Mesodermal cell (in vitro differentiated cells): Measurements from ENCODE around the gene HNF1A.

Source experiments
- H3K27ac ChIP-seq: 2 replicates; pipeline ENCODE4 v1.7.0; 2013; ENCODE audit warnings: mild to moderate bottlenecking, low read depth, low read length, moderate library complexity; ENCODE audit not compliant: severe bottlenecking
- H3K36me3 ChIP-seq: 2 replicates; pipeline ENCODE4 v1.7.1; 2013; ENCODE audit warnings: mild to moderate bottlenecking, low read length, moderate library complexity; ENCODE audit not compliant: control insufficient read depth, insufficient read depth
- H3K4me1 ChIP-seq: one replicate; pipeline ENCODE4 v1.7.1; 2013; ENCODE audit warnings: mild to moderate bottlenecking, low read length; ENCODE audit not compliant: insufficient read depth, control insufficient read depth, poor library complexity, severe bottlenecking
- H3K4me3 ChIP-seq: 2 replicates; pipeline ENCODE4 v1.7.0; 2013; ENCODE audit warnings: low read length, control low read depth, mild to moderate bottlenecking; ENCODE audit not compliant: insufficient read depth, poor library complexity, severe bottlenecking; ENCODE audit errors: extremely low read depth
- H3K9me3 ChIP-seq: 2 replicates; pipeline ENCODE4 v1.7.1; 2013; ENCODE audit warnings: mild to moderate bottlenecking, low read length, moderate library complexity; ENCODE audit not compliant: control insufficient read depth
- WGBS, 2 experiments: methylation state at CpG; one replicate each; pipeline ENCODE4 v1.1.5; 2013; ENCODE audit warnings: missing lambda C conversion rate in 2 of 2; ENCODE audit not compliant: insufficient coverage in 2 of 2; 5-methylcytosine and 5-hydroxymethylcytosine counted together

The HNF1A gene

DNA sequence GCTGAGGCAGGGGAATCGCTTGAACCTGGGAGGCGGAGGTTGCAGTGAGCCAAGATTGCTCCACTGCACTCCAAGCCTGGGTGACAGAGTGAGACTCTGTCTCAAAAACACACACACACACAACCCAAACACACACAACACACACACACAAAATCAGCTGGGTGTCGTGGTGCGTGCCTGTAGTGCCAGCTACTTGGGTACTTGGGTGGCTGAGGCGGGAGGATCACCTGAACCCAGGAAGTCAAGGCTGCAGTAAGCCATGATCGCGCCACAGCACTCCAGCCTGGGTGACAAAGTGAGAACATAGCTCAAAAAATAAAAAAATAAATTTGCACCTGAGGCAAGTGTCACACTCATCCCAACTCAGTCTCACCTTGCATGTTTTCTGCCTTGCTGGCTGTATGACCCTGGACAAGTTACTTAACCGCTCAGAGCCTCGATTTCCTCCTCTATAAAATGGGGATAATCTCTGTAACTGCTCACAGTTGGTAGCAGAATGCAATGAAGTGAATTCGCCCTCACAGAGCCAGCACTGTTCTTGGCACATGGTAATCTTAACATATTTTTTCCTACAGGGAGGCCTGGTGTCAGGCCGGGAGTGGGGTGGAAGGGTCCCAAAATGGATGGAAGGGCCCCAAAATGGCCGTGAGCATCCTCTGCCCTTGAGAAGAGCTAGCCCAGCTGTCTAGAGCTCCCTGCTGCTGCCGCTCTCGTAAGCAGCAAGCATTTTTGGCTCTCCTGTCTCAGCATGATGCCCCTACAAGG is 630 bp upstream of the HNF1A start:
- Histone ChIP-seq H3K27ac (no peak overlapping the region), H3K4me3 (no peak overlapping the region), H3K36me3 (no peaks in the 10 kb centered on the region), H3K4me1 (no peaks in the 10 kb centered on the region), H3K9me3 (no peaks in the 10 kb centered on the region)
- 87 to 91% methylated on average over 11 to 12 of the region's 14 CpGs for WGBS, 2 experiments

DNA sequence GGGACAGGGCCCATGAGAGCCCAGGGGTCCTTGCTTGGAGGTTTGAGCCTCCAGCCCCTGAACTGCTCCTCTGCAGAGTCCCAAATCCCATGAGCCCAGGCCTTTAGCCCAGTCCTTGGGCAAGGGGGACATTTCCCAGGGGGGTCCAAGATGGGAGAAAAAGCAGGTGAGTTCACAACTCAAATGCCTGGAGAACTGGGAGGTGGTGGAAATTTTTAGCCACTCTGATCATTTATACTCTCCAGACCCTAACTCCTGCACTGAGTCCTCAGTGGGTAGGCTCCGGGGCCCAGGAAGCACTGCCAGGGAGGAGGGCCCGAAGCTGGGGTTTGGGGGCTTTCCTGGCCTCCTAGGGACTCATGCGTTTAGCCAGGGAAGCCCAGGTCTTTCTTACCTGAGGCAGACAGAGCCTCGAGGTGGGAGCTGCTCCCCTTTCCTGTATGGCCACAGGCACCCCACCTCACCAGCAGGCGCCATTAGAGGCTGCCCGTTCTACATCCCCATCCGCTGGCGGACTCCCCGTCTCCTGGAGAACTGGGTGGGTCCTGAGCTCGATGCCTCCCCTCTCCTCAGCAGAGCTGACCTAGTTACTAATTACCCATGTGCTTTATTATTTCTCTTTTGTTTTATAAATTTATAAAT is 998 bp downstream of the HNF1A start:
- Histone ChIP-seq H3K36me3 (no peaks in the 10 kb centered on the region), H3K4me1 (peaks cover 3% of the 10 kb centered on the region), H3K27ac (no peak overlapping the region), H3K4me3 (no peak overlapping the region), H3K9me3 (no peaks in the 10 kb centered on the region)
- 96 to 97% methylated on average over 3 to 6 of the region's 10 CpGs for WGBS, 2 experiments

DNA sequence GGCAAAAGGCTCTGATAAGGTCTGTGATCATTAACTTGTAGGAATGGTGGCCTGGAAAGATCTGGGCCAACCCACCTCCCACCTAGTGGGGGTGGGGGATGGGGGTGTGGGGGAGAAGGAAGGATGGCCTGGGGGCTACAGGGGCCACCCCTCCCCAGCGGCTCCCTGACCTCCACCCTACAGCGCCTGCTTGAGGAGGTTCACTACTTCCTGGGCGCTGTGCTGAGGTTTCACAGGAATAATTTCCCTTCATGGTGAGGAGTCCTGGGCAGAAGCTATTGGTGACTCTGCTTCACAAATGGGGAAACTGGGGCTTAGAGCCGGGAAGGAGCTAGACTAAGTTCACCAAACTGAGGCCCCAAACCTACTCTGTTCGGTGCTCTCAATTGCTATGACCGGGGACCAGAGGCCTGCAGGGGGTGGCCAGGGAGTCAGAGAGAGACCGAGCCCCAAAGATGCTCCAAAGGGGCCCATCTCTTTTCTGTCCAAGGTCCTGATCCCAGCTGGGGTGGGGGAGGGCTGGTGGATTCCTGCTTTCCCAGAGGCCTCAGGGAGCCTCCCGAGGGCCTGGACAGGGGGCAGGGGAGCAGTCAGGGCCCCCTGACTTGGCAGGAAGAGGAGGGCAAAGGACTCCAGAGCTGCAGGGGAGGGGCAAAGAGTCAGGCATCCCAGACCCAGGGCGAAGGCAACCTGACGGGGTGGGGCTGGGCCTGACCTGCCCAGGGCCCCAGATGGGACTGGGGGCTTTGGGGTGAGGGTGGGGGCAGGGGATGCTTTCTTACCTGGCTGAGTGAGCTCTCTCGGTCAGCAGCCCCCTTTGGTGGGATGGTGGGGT is 1.7 kb downstream of the HNF1A start:
- no peaks in the 10 kb centered on the region for H3K36me3 ChIP-seq
- no peak overlapping the region for H3K4me3 ChIP-seq
- H3K4me1 ChIP-seq = peaks cover 4% of the 10 kb centered on the region
- H3K9me3 ChIP-seq = no peaks in the 10 kb centered on the region
- H3K27ac ChIP-seq = no peak overlapping the region
- WGBS, 2 experiments = 77 to 88% methylated on average over 5 to 8 of the region's 11 CpGs

DNA sequence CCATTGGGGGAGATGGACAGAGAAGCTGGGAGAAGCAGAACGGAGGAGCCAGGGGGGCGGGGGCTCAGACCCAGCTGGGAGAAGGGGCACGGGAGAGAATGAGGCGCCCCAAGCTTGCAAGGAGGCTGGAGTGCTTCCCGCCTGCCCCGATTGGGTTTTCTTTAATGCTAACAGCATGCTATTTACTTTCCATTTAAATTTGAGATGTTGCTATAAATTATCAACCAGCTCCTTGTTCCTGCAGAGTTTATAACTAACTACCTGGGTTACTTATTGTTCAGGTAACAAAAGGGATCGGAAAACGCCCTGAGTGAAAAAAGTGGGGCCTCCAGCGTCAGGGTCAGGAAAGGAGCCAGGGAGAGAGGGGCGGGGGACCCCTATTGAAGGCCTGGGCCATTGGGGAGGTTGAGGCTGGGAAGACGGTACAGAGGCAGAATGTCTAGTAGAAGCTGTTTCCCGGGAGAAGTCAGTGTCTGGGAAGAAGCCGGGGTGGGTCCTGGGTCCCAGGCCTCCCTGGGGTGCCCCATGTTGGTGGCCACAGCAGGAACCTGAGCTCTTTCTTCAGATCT is 2.5 kb downstream of the HNF1A start:
- WGBS, 2 experiments = 84 to 92% methylated on average over 8 to 9 of the region's 13 CpGs
- Histone ChIP-seq H3K4me1 (peaks cover 4% of the 10 kb centered on the region), H3K9me3 (no peaks in the 10 kb centered on the region), H3K4me3 (no peak overlapping the region), H3K36me3 (no peaks in the 10 kb centered on the region), H3K27ac (no peak overlapping the region)

DNA sequence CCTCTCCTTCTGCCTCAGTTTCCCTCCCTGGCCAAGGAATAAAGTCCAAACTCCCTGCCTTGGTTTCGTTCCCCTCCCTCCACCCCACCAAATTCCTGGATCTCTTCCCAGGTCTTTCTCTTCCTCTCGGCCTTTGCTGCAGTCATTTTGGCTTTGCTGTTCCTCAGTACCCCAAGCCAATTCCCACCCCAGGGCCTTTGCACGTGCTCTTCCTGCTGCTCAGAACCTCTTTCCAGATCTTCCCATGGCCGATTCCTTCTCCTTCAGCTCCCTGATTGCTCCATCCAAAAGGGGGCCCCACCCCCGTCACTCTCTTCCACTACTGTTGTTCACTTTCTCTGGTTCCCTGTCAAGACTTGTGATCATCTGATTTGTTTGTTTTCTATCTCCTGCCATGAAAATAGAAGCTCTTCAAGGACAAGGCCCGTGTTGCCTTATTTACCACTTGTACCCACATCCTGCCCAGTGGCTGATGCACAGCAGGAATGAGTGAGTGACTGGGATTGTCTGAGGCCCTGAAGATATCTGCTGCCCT is 3.1 kb downstream of the HNF1A start:
- no peak overlapping the region for H3K27ac ChIP-seq
- H3K4me3 ChIP-seq = no peak overlapping the region
- H3K9me3 ChIP-seq = no peaks in the 10 kb centered on the region
- H3K36me3 ChIP-seq = no peaks in the 10 kb centered on the region
- peaks cover 4% of the 10 kb centered on the region for H3K4me1 ChIP-seq
- WGBS, 2 experiments = 92 to 94% methylated on average over 5 of the region's 6 CpGs

DNA sequence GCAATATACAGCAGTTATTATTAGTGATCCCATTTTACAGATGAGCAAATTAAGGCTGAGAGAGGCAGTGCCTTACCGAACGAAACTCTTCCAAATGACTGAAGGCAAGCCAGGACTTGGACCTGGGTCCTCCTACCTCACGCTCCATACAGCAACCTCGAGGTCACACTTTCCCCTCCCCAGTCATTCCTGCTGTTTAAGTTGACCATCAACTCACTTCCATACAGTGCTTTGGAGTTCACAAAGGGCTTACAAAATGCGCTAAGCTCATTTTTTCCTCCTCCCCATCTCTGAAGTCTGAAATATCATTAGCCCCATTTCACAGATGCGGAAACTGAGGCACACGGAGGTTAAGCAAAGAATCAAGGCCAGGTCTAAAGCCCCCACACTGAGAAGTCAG is 4.3 kb downstream of the HNF1A start:
- WGBS, 2 experiments = 83 to 92% methylated on average over 4 to 7 of the region's 7 CpGs
- no peak overlapping the region for H3K27ac ChIP-seq
- H3K4me3 ChIP-seq = no peak overlapping the region
- H3K36me3 ChIP-seq = no peaks in the 10 kb centered on the region
- H3K9me3 ChIP-seq = no peaks in the 10 kb centered on the region
- peaks cover 4% of the 10 kb centered on the region for H3K4me1 ChIP-seq

DNA sequence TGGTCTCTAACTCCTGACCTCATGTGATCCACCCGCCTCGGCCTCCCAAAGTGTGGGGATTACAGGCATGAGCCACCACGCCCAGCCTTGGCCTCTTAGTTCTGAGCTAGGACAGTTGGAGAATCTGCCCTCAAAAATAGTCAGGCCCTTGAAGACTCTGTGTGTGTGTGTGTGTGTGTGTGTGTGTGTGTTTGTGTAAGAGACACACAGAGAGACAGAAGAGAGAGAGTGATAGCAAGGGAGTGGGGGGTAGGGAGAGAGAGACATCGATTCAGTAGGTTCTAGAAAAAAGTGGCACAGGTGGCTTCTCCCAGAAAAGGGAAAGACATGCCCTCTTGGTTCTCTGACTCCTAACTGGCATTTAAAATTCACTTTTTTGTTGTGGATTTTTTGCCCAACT is 5.4 kb downstream of the HNF1A start:
- peaks cover 4% of the 10 kb centered on the region for H3K4me1 ChIP-seq
- no peaks in the 10 kb centered on the region for H3K9me3 ChIP-seq
- WGBS, 2 experiments = 91% methylated on average over 4 of the region's 4 CpGs
- H3K36me3 ChIP-seq = no peaks in the 10 kb centered on the region
- no peak overlapping the region for H3K4me3 ChIP-seq
- H3K27ac ChIP-seq = no peak overlapping the region

DNA sequence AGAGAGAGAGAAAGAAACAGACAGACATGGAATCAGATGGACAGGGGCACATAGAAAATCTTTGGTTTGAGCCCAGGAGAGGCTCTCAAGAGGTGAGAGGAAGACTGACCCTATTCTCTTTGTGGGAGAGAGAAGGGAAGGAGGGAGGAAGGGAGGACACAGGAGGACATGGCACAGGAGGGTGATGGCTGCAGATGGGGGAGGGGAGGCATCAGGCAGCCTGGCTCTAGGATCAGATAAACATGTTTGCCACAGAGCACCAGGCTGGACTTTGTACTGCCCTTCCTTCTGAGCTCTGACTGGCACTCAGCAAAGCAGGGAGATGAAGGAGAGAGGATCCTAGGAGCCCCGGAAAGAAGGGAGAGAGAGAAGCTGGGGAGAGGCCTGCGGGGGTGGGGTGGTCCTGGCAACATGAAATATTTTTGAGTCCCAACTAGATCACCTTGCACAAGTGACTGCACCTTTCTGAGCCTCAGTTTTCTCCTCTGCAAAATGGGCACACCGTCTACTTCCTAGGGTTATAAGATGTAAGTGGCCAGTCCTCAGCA is 6.1 kb downstream of the HNF1A start:
- 83 to 100% methylated on average over 1 of the region's 3 CpGs for WGBS, 2 experiments
- no peaks in the 10 kb centered on the region for H3K9me3 ChIP-seq
- no peak overlapping the region for H3K27ac ChIP-seq
- H3K4me3 ChIP-seq = no peak overlapping the region
- H3K4me1 ChIP-seq = peaks cover 4% of the 10 kb centered on the region
- no peaks in the 10 kb centered on the region for H3K36me3 ChIP-seq

DNA sequence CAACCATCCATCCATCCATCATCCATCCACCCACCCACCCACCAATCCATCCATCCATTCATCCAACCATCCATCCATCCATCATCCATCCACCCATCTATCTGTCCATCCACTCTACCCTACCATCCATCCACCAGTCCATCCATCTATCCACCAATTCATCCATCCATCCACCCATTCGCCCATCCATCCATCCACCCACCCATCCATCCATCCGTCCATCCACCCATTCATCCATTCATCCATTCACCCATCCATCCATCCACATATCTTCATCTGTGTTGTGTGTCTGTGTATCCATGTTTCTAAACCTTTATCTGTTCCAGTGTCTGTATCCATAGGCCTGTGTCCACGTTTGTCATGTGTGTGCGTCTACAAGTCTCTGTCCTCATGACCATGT is 9.9 kb downstream of the HNF1A start:
- Histone ChIP-seq H3K4me3 (no peak overlapping the region), H3K36me3 (no peaks in the 10 kb centered on the region), H3K27ac (no peak overlapping the region), H3K4me1 (peaks cover 4% of the 10 kb centered on the region), H3K9me3 (no peaks in the 10 kb centered on the region)
- 82 to 84% methylated on average over 3 to 4 of the region's 4 CpGs for WGBS, 2 experiments

DNA sequence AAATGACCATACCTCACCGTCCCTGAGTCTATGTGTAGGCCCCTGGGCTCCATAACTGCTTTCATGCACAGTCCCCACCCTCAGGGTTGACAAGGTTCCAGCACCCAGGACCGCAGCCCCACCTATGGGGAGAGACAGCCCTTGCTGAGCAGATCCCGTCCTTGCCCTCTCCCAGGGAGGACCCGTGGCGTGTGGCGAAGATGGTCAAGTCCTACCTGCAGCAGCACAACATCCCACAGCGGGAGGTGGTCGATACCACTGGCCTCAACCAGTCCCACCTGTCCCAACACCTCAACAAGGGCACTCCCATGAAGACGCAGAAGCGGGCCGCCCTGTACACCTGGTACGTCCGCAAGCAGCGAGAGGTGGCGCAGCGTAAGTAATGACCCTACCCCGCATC is 10.3 kb downstream of the HNF1A start:
- Histone ChIP-seq H3K9me3 (no peaks in the 10 kb centered on the region), H3K4me3 (no peak overlapping the region), H3K27ac (no peak overlapping the region), H3K36me3 (no peaks in the 10 kb centered on the region), H3K4me1 (peaks cover 4% of the 10 kb centered on the region)
- 87 to 90% methylated on average over 11 to 17 of the region's 17 CpGs for WGBS, 2 experiments
